Lower leg skin (tissue), 4 donors: Measurements from ENCODE around the gene TNFRSF8. TPM values are rescaled to one million over a fixed set of nuclear protein-coding genes. Genes with fewer than 3 reads are reported as not detected.

Source experiments
- DNase-seq, 2 donors: peaks; one replicate each; pipeline ENCODE4 v3.0.0-alpha.2; 2019; ENCODE audit warnings: low spot score in 2 of 2
- H3K4me3 ChIP-seq: fragments of 200-600 bp; sonication (generic); 2 replicates; pipeline ENCODE4 v1.5.1; 2017; ENCODE audit warnings: mild to moderate bottlenecking, low read depth; ENCODE audit not compliant: poor library complexity, severe bottlenecking
- POLR2A ChIP-seq, 2 donors: fragments of 450-650 bp; IDR thresholded peaks; one replicate each; pipeline ENCODE4 v1.6.1; 2016 to 2017; ENCODE audit warnings: antibody characterized with exemption in 2 of 2, mild to moderate bottlenecking in 1 of 2, moderate library complexity in 1 of 2
- WGBS, 2 donors: methylation state at CpG; one replicate each; pipeline ENCODE4 v1.1.5; 2018; 5-methylcytosine and 5-hydroxymethylcytosine counted together
- intact Hi-C: fragments of 100-400 bp; cut with DNase I; formaldehyde crosslinking; loops from one replicate; pipeline ENCODE4 v1.15.0; 2023; ENCODE audit warnings: low total_unique reads
- total RNA-seq, 4 donors: library from RNA; depleted of rRNA; stranded (reverse); fragments of >200 nt; gene quantifications; one replicate each; pipeline ENCODE4 v1.1.0, GENCODE V29; 2016
- TF ChIP-seq, protein P1 (sequence below), 3 donors: fragments of 450-650 bp; IDR thresholded peaks; one replicate each; pipeline ENCODE4 v1.5.1; 2016; ENCODE audit warnings: antibody characterized with exemption in 3 of 3, mild to moderate bottlenecking in 3 of 3, moderate library complexity in 2 of 3

The TNFRSF8 gene
- total RNA-seq, 4 donors from 2014 or later, result 0.72 to 4.1 (median 1.9) TPM

GRCh38 chr1:12132078-12132477, 69.0 kb downstream of the TNFRSF8 start:
- intact Hi-C loops, result no loop called here
- WGBS, 2 donors, result 44 to 49% methylated on average over 8 of the region's 8 CpGs
- TF ChIP-seq POLR2A (IDR thresholded peaks at IDR 0.05), result no peak
- TF ChIP-seq, protein P1, sequence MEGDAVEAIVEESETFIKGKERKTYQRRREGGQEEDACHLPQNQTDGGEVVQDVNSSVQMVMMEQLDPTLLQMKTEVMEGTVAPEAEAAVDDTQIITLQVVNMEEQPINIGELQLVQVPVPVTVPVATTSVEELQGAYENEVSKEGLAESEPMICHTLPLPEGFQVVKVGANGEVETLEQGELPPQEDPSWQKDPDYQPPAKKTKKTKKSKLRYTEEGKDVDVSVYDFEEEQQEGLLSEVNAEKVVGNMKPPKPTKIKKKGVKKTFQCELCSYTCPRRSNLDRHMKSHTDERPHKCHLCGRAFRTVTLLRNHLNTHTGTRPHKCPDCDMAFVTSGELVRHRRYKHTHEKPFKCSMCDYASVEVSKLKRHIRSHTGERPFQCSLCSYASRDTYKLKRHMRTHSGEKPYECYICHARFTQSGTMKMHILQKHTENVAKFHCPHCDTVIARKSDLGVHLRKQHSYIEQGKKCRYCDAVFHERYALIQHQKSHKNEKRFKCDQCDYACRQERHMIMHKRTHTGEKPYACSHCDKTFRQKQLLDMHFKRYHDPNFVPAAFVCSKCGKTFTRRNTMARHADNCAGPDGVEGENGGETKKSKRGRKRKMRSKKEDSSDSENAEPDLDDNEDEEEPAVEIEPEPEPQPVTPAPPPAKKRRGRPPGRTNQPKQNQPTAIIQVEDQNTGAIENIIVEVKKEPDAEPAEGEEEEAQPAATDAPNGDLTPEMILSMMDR (IDR thresholded peaks at IDR 0.05), result no peak
- no peak for DNase-seq
- no peak overlapping the region for H3K4me3 ChIP-seq

- no peak for DNase-seq
- WGBS, 2 donors, result 95 to 98% methylated on average over 8 to 10 of the region's 10 CpGs
- intact Hi-C loops, result loop anchor here (5.0 kb wide), 1 partner anchor 292 kb away; no protein-coding TSS in a partner anchor
- no peak for TF ChIP-seq POLR2A (IDR thresholded peaks at IDR 0.05)
- TF ChIP-seq, protein P1 (IDR thresholded peaks at IDR 0.05), result no peak
- H3K4me3 ChIP-seq, result no peak overlapping the region
These were observed 71.6 kb downstream of the TNFRSF8 start for GRCh38 chr1:12134716-12135115.

DNA sequence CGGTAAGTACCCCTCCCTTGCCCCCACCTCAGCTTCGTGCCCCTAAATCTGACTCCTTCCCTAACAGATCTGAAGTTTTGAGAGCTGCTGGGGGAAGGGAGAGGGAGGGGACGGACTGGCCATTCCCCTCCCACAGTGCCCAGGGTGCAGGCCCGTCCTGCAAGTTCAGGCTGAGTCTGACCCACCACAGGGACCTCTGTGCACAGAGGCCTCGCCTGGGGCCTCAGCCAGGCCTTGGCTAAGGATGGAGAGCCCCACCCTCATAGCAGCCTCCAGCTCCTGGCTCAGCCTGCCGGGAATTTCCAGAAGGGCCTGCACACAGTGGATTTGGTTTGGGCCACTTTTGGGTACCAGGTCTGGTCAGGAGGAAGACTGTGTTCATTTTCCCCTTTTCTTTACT, 72.5 kb downstream of the TNFRSF8 start:
- 26 to 32% methylated on average over 5 to 6 of the region's 6 CpGs for WGBS, 2 donors
- no peak overlapping the region for H3K4me3 ChIP-seq
- no peak for TF ChIP-seq POLR2A (IDR thresholded peaks at IDR 0.05)
- TF ChIP-seq, protein P1 (IDR thresholded peaks at IDR 0.05), result no peak
- intact Hi-C loops, result loop anchor here (5.0 kb wide), 1 partner anchor 293 kb away; no protein-coding TSS in a partner anchor
- peak in 1 of 2 donors; percentile 90 for DNase-seq

DNA sequence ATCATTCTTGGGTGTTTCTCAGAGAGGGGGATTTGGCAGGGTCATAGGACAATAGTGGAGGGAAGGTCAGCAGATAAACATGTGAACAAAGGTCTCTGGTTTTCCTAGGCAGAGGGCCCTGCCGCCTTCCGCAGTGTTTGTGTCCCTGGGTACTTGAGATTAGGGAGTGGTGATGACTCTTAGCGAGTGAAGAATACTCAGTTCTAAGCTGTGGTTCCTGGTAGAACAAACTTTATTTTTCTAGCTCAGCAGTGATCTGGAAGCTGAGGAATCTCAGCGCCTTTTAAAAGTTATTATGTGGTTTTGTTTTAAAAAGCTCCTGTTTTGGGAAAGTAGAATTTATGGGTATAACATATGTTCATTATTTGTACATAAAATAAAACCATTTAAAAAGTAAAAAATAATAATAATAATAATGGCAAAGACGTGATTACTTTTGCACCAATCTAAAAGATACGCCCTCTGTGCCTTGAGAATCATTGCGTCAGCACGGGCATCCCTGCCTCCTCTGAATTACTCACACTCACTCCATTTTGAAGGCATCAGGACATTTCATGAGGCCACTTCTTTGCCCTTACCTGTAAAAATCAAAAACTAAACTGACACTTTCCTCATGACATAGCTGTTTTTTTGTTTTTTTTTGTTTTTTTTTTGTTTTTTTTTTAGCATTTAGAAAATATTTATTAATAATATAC, 74.0 kb downstream of the TNFRSF8 start:
- 76% methylated on average over 8 of the region's 8 CpGs for WGBS, 2 donors
- DNase-seq, result no peak
- intact Hi-C loops, result loop anchor here (5.0 kb wide), 1 partner anchor 295 kb away; no protein-coding TSS in a partner anchor
- H3K4me3 ChIP-seq, result no peak overlapping the region
- TF ChIP-seq, protein P1 (IDR thresholded peaks at IDR 0.05), result no peak
- no peak for TF ChIP-seq POLR2A (IDR thresholded peaks at IDR 0.05)

DNA sequence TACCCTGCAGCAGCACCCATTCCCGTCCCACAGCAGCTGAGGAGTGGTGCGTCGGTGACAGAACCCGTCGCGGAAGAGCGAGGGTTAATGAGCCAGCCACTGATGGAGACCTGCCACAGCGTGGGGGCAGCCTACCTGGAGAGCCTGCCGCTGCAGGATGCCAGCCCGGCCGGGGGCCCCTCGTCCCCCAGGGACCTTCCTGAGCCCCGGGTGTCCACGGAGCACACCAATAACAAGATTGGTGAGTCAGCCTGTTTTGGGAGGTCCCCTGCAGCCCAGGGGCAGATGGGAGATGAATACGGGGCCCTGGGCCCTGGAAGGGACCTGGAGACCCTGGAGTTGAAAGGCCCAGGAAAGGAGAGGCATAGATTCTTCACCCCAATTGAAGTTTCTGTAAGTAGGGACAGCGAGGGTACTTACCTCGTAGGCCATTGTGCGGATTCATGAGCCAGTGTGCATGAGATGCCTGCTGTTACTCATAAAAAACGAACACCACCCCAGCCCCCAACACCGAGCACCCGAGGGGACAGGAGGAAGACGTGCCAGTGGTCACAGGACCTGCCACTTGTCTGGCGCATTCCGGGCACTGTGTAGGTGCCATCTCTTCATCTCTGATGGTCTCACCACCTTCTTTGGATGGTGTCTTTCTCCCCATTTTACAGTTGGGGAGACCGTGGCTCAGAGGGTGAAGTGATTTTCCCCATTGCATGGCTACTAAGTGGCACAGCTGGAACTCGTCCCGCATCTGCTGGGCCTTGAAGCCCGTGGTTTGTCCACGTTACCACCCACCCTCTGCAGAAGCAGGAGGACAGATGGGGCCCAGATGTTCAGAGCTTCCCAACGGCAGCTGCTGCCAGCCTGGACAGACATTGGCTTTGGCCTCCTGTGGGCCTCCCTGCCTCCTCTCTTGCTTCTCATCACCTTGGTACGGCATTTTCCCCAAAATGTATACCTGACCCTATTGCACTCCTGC, 75.4 kb downstream of the TNFRSF8 start:
- intact Hi-C loops, result loop anchor here (5.0 kb wide), 1 partner anchor 296 kb away; no protein-coding TSS in a partner anchor
- DNase-seq, result no peak
- H3K4me3 ChIP-seq, result no peak overlapping the region
- TF ChIP-seq, protein P1 (IDR thresholded peaks at IDR 0.05), result no peak
- TF ChIP-seq POLR2A (IDR thresholded peaks at IDR 0.05), result no peak
- 67 to 72% methylated on average over 30 to 31 of the region's 31 CpGs for WGBS, 2 donors
